Fibroblast of skin of scalp (primary cell): ENCODE measurements around the gene LYST.
A peak's percentile ranks its signal among the peaks of the same experiment; 100 is the strongest.
"Not testable (repeated sequence)": the region's sequence is repeated elsewhere in the genome, so short reads cannot be mapped to it uniquely, and the experiment has no call there.

Source experiments
- DNase-seq: peaks from one replicate; pipeline ENCODE4 v3.0.0-alpha.2; 2013

The LYST gene

DNA sequence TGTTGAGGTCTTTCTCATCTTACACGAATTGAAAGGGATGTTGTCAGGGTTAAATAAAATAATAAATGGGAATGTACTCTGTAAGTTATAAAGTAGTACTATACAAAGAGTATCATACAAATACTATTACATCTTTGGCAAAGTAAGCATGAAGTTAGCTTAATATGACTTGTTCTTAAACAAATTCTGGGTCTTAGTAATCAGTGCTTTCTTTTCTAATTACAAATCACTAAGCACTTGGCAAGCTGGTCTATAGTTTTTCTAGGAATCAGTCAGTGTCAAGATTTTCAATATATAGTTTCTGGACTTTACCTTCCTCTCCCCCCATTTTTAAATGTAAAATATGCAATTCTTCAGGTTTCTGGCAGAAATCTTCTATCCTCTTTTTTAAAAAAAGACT lies 6.9 kb downstream of the LYST start:
- no peak for DNase-seq

DNA sequence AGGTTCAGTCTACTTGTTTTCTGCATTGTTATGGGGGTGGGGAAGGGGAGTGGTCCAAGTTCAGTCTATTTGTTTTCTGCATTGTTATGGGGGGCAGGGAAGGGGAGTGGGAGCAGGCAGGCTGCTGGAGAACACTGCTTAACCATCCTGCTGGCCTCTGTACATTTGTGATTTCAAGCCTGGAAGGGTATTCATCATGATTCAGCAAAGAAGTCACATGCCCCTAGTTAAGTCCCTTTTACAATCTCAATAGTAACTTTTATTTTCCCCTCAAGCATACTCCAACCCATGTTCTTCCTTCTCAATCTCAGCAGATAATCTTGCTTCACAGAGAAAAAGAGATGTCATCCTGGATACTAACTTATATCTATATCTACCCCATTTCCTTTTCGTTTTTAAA lies 7.9 kb downstream of the LYST start:
- no peak for DNase-seq

GRCh38 chr1:235857756-235858155 lies 8.9 kb downstream of the LYST start:
- DNase-seq, result no peak

- no peak for DNase-seq
Measured at GRCh38 chr1:235855811-235856429, 10.8 kb downstream of the LYST start.

DNA sequence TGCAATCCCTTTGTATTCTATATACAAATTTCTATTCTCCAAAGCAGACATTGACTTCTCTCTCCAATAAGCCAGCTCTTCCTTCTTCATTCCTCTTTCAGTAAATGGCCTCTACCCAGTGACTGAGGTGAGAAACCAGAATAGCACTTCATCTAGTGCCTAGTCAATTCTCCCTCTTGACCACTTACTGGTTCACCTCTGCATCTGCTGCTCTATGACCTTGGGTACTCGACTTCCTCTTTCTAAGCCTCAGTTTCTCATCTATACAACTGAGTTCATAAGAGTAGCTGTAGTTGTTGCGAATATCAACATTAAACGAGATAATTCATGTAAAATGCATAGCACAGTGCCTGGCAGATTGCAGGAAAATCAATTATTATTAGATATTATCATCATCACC lies 12.4 kb downstream of the LYST start:
- no peak for DNase-seq

DNA sequence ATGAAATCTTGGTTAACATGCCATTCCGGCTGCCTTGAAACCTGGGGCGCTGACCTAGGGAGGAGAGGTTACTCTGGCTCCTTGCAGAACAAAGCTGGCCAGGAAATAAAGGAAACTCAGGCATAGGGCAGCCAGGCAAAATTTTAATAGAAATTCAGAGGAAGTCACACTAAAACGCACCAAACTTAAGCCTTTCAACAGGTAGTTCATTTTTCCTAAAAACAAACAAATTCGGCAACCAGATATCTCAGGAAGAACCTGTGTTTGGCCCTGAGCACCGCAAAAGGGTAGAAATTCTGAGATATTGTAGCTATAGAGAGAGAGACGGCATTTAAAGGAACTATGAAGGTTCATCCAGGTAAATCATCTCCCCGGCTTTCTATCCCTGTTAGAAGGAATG lies 13.1 kb downstream of the LYST start:
- no peak for DNase-seq

DNA sequence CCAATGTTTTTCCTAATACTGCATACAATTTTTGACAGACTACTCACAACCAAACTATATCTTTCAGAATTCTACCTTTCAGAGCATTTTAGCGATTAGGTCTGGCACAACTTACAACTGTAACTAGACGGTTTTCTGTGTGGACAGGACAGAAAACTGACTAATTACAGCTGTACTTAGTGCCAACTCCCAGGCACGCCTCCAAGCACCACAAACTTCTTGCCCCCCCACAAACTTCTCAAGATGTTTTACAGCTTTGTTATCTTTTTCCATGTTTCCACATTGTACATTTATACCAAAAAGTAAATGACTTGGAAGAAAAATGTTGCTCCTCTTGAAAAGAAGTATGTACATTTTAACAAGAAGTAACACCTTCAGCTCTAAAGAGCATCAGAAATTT lies 13.8 kb downstream of the LYST start:
- DNase-seq, result no peak

- DNase-seq, result no peak
Measured at GRCh38 chr1:235851939-235852338, 14.8 kb downstream of the LYST start.

- not testable (repeated sequence) for DNase-seq
Measured at GRCh38 chr1:235848251-235848650, 18.5 kb downstream of the LYST start.

- not testable (repeated sequence) for DNase-seq
Measured at GRCh38 chr1:235845656-235846107, 21.0 kb downstream of the LYST start.

- no peak for DNase-seq
Measured at GRCh38 chr1:235844776-235845175, 21.9 kb downstream of the LYST start.

DNA sequence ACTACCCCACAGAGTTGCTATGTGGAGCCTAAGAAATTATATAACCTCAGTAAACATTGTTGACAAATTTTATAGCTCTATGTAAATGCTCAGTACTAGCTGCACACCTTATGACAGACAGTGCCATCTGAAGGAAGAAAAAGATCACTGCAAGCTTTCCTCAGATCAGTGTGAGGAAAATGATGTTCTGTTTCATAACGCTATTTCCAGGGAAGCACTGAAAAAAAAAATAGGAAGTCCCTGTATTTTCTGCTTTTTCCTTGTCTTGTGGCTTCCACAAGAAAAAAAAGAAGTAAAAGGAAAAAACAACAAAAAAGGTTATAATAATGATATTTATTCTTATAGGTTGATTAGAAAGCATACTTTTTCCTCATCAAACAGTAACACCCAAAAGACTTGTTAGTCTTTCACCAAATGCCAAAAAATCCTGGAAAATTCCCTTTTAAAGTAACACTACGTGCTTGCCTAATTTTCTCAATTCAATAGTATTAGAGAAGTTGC lies 23.2 kb downstream of the LYST start:
- DNase-seq, result peak; percentile 34

- no peak for DNase-seq
Measured at GRCh38 chr1:235841938-235842545, 24.7 kb downstream of the LYST start.

GRCh38 chr1:235838021-235838420 lies 28.7 kb downstream of the LYST start:
- no peak for DNase-seq

DNA sequence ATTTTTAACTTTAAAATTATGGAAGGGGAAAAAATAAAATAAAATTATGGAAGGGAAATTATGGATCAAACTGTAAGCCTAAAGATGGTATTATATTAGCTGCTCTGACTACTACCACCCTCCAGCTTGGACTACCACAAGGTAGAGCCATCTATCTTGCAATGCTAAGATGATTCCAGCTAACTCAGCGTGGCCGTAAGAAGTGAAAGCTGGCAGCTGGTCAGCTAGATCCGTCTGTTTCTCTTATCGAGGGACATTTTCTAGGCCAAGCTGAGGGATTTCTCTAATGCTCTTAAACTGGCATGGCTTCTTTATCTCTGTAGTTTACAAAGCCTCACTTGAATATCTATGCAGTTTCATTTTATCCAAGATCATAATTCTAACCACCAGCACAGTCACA lies 31.5 kb downstream of the LYST start:
- no peak for DNase-seq

DNA sequence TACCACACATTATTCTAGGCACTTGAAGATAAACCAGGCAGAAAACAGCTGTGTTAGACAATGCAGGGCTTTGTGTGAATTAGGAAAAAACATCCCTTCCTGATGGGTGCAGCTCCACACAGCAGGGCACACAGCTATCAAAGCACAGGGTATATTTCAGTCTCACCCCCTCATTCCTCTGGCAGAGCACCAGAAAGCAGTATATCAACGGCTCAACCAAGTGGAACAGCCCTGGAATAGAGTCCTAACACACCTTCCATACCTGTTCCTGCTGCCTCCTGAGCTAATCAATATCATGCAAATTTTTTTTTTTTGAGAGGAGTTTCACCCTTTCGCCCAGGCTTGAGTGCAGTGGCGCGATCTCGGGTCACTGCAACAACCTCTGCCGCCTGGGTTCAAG lies 32.1 kb downstream of the LYST start:
- no peak for DNase-seq

- no peak for DNase-seq
Measured at GRCh38 chr1:235832011-235832410, 34.7 kb downstream of the LYST start.

GRCh38 chr1:235831148-235831547 lies 35.6 kb downstream of the LYST start:
- peak; percentile 68 for DNase-seq

GRCh38 chr1:235826102-235826854 lies 40.4 kb downstream of the LYST start:
- no peak for DNase-seq

DNA sequence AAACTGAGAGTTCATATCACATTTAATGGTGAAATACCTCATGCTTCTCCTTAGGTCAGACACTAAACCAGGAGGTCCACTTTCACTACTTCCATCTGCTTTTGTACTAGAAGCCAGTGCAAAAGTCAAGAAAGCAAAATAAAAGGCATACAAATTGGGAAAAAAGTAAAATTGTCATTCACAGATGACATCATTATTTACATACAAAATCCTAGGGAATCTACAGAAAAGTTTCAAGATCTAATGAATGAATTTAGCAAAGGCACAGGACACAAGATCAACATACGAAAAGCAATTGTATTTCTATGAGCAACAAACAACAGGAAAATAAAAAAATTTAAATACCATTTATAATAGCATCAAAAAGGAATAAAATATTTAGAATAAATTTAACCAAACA lies 41.5 kb downstream of the LYST start:
- DNase-seq, result no peak

GRCh38 chr1:235823684-235824083 lies 43.0 kb downstream of the LYST start:
- no peak for DNase-seq

GRCh38 chr1:235822685-235823084 lies 44.0 kb downstream of the LYST start:
- DNase-seq, result no peak

DNA sequence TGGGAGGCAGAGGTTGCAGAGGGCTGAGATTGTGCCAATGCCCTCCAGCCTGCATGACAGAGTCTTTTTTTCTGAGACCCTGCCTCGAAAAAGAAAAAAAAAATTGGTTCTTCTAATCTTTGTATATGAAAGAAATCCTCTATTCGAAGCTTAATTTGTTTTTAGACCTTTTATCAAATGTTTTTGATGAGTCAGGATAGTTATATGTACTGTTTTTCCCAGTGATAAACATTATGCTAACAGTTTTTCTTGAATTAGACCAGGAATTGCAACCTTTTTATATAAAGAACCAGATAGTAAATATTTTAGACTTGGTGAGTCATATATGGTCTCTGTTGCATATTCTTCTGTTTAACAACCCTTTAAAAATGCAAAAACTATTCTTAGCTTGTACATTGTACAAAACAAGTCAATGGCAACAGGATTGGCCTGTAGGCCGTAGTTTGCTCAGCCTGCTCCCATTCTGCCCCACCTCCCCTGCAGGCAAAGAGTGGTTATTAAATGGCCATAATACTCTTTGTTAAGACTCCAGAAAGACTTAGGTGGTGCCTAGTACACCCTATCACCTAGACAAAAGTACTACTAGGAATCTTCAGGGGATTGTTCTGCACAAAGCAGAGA lies 45.2 kb downstream of the LYST start:
- DNase-seq, result peak; percentile 71
